Panc1 (cell line): Measurements from ENCODE around the gene GSG1.

Experiments
- POLR2AphosphoS5 ChIP-seq: IDR thresholded peaks from 2 replicates; pipeline ENCODE4 v1.6.1; 2012; ENCODE audit warnings: mild to moderate bottlenecking, low read depth, low read length, moderate library complexity
- TF ChIP-seq, protein P1 (sequence below): fragments of 450-650 bp; IDR thresholded peaks from 2 replicates; pipeline ENCODE4 v1.5.1; 2017; ENCODE audit warnings: mild to moderate bottlenecking

DNA sequence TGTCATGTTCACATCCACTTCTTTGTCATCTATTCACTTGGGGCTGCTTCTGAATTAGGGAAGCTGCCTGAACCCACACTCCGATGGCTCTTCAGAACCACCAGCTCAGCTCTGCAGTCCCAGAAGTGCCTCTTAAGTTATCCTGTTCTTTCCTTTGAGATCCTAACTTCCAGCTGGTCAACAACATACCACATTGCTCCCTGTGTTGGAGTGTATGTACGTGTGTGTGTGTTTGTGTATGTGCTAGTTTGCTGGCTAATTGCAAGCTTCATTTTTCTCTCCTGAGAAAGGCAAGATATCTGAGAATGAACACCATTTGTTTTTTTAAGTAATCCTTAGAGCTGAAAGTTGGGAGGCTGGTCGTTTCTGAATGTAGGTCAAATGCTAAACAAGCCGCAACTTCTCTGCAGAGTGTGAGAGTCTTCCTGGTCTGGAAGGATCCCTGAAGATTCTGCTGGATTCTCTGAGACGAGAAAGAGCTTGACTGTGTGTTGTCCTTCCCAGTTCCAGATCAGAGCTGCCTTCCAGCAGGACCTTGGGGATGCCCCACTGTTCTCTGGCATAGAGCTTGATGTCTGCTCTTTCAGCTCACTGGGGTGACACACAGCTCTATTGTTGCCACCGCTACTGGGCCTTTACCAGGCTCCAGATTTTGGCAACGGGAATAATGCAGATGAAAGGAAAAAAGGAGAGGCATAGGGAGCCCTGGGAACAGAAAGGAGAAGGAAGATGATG, 839 bp downstream of the GSG1 start:
- TF ChIP-seq, protein P1, sequence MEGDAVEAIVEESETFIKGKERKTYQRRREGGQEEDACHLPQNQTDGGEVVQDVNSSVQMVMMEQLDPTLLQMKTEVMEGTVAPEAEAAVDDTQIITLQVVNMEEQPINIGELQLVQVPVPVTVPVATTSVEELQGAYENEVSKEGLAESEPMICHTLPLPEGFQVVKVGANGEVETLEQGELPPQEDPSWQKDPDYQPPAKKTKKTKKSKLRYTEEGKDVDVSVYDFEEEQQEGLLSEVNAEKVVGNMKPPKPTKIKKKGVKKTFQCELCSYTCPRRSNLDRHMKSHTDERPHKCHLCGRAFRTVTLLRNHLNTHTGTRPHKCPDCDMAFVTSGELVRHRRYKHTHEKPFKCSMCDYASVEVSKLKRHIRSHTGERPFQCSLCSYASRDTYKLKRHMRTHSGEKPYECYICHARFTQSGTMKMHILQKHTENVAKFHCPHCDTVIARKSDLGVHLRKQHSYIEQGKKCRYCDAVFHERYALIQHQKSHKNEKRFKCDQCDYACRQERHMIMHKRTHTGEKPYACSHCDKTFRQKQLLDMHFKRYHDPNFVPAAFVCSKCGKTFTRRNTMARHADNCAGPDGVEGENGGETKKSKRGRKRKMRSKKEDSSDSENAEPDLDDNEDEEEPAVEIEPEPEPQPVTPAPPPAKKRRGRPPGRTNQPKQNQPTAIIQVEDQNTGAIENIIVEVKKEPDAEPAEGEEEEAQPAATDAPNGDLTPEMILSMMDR = no peak
- TF ChIP-seq POLR2AphosphoS5 = no peak
